DOHH2 (cell line): ENCODE data around the gene MPRIP.

Source experiments
- H3F3A ChIP-seq: fragments of 200-600 bp; sonication (generic), shearing (Covaris generic); 2 replicates; pipeline ENCODE4 v1.6.0; 2016; ENCODE audit warnings: antibody characterized with exemption, mild to moderate bottlenecking; ENCODE audit not compliant: control insufficient read depth, insufficient read depth
- H3K27ac ChIP-seq: fragments of 200-600 bp; sonication (generic); 2 replicates; pipeline ENCODE4 v1.5.1; 2014; ENCODE audit warnings: low read depth, mild to moderate bottlenecking, low read length, moderate library complexity
- H3K27me3 ChIP-seq: fragments of 200-600 bp; sonication (generic); 2 replicates; pipeline ENCODE4 v1.6.1; 2014; ENCODE audit warnings: mild to moderate bottlenecking, low read length, mixed read lengths; ENCODE audit not compliant: control insufficient read depth
- H3K36me3 ChIP-seq: fragments of 200-600 bp; sonication (generic); 2 replicates; pipeline ENCODE4 v1.6.1; 2014; ENCODE audit warnings: mild to moderate bottlenecking, low read length, moderate library complexity, mixed read lengths; ENCODE audit not compliant: control insufficient read depth
- H3K4me1 ChIP-seq: fragments of 200-600 bp; sonication (generic); 2 replicates; pipeline ENCODE4 v1.6.1; 2014; ENCODE audit warnings: mild to moderate bottlenecking, low read length, mixed read lengths; ENCODE audit not compliant: control insufficient read depth
- H3K4me2 ChIP-seq: fragments of 200-600 bp; sonication (generic); 2 replicates; pipeline ENCODE4 v1.6.0; 2014; ENCODE audit warnings: mild to moderate bottlenecking, low read length, moderate library complexity
- H3K4me3 ChIP-seq: fragments of 200-600 bp; sonication (generic); 2 replicates; pipeline ENCODE4 v1.5.1; 2014; ENCODE audit warnings: mild to moderate bottlenecking, low read length, mixed read lengths
- H3K79me2 ChIP-seq: fragments of 200-600 bp; sonication (generic); 2 replicates; pipeline ENCODE4 v1.6.1; 2014; ENCODE audit warnings: mild to moderate bottlenecking, low read length, mixed read lengths; ENCODE audit not compliant: control insufficient read depth
- H3K9me2 ChIP-seq: fragments of 200-600 bp; sonication (generic); replicated peaks from 2 replicates; pipeline ENCODE4 v1.6.1; 2014; ENCODE audit warnings: mild to moderate bottlenecking, low read length, mixed read lengths; ENCODE audit not compliant: control insufficient read depth
- H3K9me3 ChIP-seq: fragments of 200-600 bp; sonication (generic); 2 replicates; pipeline ENCODE4 v1.6.1; 2014; ENCODE audit warnings: antibody characterized with exemption, low read length, mixed read lengths; ENCODE audit not compliant: control insufficient read depth, insufficient read depth
- H4K20me1 ChIP-seq: fragments of 200-600 bp; sonication (generic); 2 replicates; pipeline ENCODE4 v1.6.0; 2014; ENCODE audit warnings: low read depth, mild to moderate bottlenecking, antibody characterized with exemption, low read length, moderate library complexity; ENCODE audit not compliant: control insufficient read depth, insufficient read depth
- CTCF ChIP-seq: fragments of 200-600 bp; sonication (generic); IDR thresholded peaks from one replicate; pipeline ENCODE4 v1.5.1; 2014; ENCODE audit warnings: antibody characterized with exemption, mild to moderate bottlenecking, low read depth, low read length; ENCODE audit not compliant: poor library complexity, severe bottlenecking
- EZH2phosphoT487 ChIP-seq: fragments of 200-600 bp; sonication (generic); IDR thresholded peaks from 2 replicates; pipeline ENCODE4 v1.6.1; 2017; ENCODE audit warnings: borderline replicate concordance, mild to moderate bottlenecking, antibody characterized with exemption, low read length, moderate library complexity, mixed read lengths

Gene MPRIP

GRCh38 chr17:17110520-17110919 is 68.3 kb downstream of the MPRIP start:
- Histone ChIP-seq H3K79me2 (peaks cover 49% of the 10 kb centered on the region), H3K4me3 (no peak overlapping the region), H4K20me1 (peaks cover 13% of the 10 kb centered on the region), H3K36me3 (no peaks in the 10 kb centered on the region; the same call in 1 of the 2 replicates), H3K4me2 (no peak overlapping the region), H3F3A (no peaks in the 10 kb centered on the region), H3K27ac (no peak overlapping the region), H3K9me2 (no peaks in the 10 kb centered on the region), H3K27me3 (no peaks in the 10 kb centered on the region), H3K9me3 (no peaks in the 10 kb centered on the region), H3K4me1 (peaks cover 13% of the 10 kb centered on the region)
- TF ChIP-seq CTCF (no peak), EZH2phosphoT487 (no peak)

- peaks cover 58% of the 10 kb centered on the region for H3K79me2 ChIP-seq
- no peak for TF ChIP-seq EZH2phosphoT487
- TF ChIP-seq CTCF = no peak
Observed at GRCh38 chr17:17111401-17112393, 69.4 kb downstream of the MPRIP start.

GRCh38 chr17:17112628-17113200 is 70.5 kb downstream of the MPRIP start:
- Histone ChIP-seq H3F3A (no peaks in the 10 kb centered on the region), H3K79me2 (peaks cover 65% of the 10 kb centered on the region), H3K27me3 (no peaks in the 10 kb centered on the region), H3K4me3 (no peak overlapping the region), H3K4me2 (no peak overlapping the region), H3K27ac (no peak overlapping the region), H3K36me3 (no peaks in the 10 kb centered on the region), H3K9me2 (no peaks in the 10 kb centered on the region), H4K20me1 (peaks cover 23% of the 10 kb centered on the region), H3K9me3 (no peaks in the 10 kb centered on the region), H3K4me1 (peaks cover 21% of the 10 kb centered on the region)
- TF ChIP-seq EZH2phosphoT487 (no peak), CTCF (no peak)

More at GRCh38 chr17:17111401-17112393, 69.4 kb downstream of the MPRIP start:
- Histone ChIP-seq H3K9me3 (no peaks in the 10 kb centered on the region), H3K27ac (no peak overlapping the region), H3K4me1 (peaks cover 13% of the 10 kb centered on the region), H3K27me3 (no peaks in the 10 kb centered on the region), H3F3A (no peaks in the 10 kb centered on the region), H3K4me2 (no peak overlapping the region), H4K20me1 (peaks cover 18% of the 10 kb centered on the region), H3K36me3 (no peaks in the 10 kb centered on the region), H3K4me3 (no peak overlapping the region), H3K9me2 (no peaks in the 10 kb centered on the region)
